Activated CD4-positive, alpha-beta T cell treated with anti-CD3 and anti-CD28 coated beads for 36 hours (primary cell): ENCODE results near the gene SLC23A3. TPM values are rescaled to one million over a fixed set of nuclear protein-coding genes. Genes with fewer than 3 reads are reported as not detected.

Experiments used
- ATAC-seq: fragments of 200-7000 bp; cut with Tn5 transposase; one replicate; pipeline ENCODE4 v1.10.0; 2021; ENCODE audit warnings: mild to moderate bottlenecking, moderate library complexity
- CTCF ChIA-PET: fragments of 350-600 bp; sonication (Branson Sonifier 250); formaldehyde crosslinking; loops from one replicate; lab custom pipeline; 2021; ENCODE audit warnings: antibody characterized with exemption; lab: Charles Lee
- POLR2A ChIA-PET: fragments of 350-600 bp; sonication (Branson Sonifier 250); formaldehyde crosslinking; loops from one replicate; lab custom pipeline; 2021; ENCODE audit warnings: antibody characterized with exemption, inconsistent platforms; lab: Charles Lee
- DNase-seq: peaks from one replicate; pipeline ENCODE4 v3.0.0-alpha.2; 2020
- H3K27ac Mint-ChIP-seq: one replicate; pipeline ENCODE4 v1.8.0; 2021; ENCODE audit warnings: mixed read lengths
- H3K27me3 Mint-ChIP-seq: one replicate; pipeline ENCODE4 v1.8.0; 2021; ENCODE audit warnings: mixed read lengths
- H3K36me3 Mint-ChIP-seq: one replicate; pipeline ENCODE4 v1.8.0; 2021; ENCODE audit warnings: low read depth, mixed read lengths
- H3K4me1 Mint-ChIP-seq: one replicate; pipeline ENCODE4 v1.8.0; 2021; ENCODE audit warnings: mixed read lengths
- H3K4me3 Mint-ChIP-seq: one replicate; pipeline ENCODE4 v1.8.0; 2021; ENCODE audit warnings: mild to moderate bottlenecking, moderate library complexity, mixed read lengths
- H3K9me3 Mint-ChIP-seq: one replicate; pipeline ENCODE4 v1.8.0; 2021; ENCODE audit warnings: low read depth, mixed read lengths
- intact Hi-C, 2 experiments: fragments of 100-400 bp; cut with DNase I in 1 of 2; cut with micrococcal nuclease in 1 of 2; formaldehyde crosslinking; loops; one replicate each; pipeline versions ENCODE4 v1.14.2 to v1.15.1; 2022 to 2024; cut with DNase I, micrococcal nuclease
- total RNA-seq, 2 experiments: library from RNA; stranded (reverse); gene quantifications; one replicate each; pipeline ENCODE4 v1.2.3, GENCODE V29; 2021

SLC23A3 gene
- total RNA-seq, 2 experiments from 2014 or later, result 1.2 to 1.9 TPM

GRCh38 chr2:219210886-219211362 is 41.1 kb upstream of the SLC23A3 start:
- intact Hi-C loops, result loop anchor here (1.0 kb wide), 2 partner anchors 40 to 51 kb away; partner anchors contain the start of gene NHEJ1 (in 2 of the 2)
- no peak overlapping the region for H3K27ac Mint-ChIP-seq
- CTCF ChIA-PET, result interaction anchor here (0.6 to 1.7 kb wide), 10 partner anchors 28 to 321 kb away, joined by 3 to 13 read pairs (median 4); partner anchors contain the start of genes CNPPD1, DNAJB2 and SLC23A3
- peaks cover 37% of the 10 kb centered on the region for H3K4me1 Mint-ChIP-seq
- no peaks in the 10 kb centered on the region for H3K9me3 Mint-ChIP-seq
- POLR2A ChIA-PET, result no interaction called here
- H3K36me3 Mint-ChIP-seq, result peaks cover 39% of the 10 kb centered on the region
- no peak for ATAC-seq
- no peaks in the 10 kb centered on the region for H3K27me3 Mint-ChIP-seq
- no peak overlapping the region for H3K4me3 Mint-ChIP-seq
- no peak for DNase-seq

DNA sequence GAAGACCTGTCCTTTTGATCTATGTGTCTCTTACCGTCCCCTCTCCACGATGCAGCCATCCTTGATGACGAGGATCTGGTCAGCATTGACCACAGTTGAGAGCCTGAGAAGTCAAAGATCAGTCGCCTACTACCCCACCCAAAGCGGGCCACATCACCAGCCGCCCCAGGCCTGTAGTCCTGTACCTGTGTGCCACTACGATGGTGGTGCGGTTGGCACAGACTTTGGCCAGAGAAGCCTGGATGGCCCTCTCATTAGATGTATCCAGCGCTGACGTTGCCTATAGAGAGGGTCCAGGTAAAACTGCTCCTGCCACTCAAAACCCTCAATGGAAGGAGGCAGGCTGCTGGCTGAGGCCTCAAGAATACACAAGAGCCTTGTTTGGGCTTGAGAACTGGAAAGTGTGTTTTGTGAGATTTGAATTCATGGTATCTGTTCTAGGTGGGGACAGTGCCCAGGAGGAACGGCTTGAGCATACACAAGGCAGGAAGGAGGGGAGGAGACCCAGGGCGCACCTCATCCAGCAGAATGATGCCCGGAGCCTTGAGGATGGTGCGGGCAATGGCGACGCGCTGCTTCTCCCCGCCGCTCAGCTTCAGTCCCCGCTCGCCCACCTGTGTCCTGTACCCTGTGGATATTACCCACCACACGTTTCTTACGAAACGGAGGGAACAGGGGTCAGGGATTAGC is 40.5 kb upstream of the SLC23A3 start:
- Mint-ChIP-seq H3K9me3 (no peaks in the 10 kb centered on the region), H3K27me3 (no peaks in the 10 kb centered on the region), H3K4me1 (peaks cover 37% of the 10 kb centered on the region), H3K27ac (peak overlapping the region; percentile 73), H3K36me3 (peaks cover 39% of the 10 kb centered on the region), H3K4me3 (no peak overlapping the region)
- intact Hi-C loops, result no loop called here
- DNase-seq (no peak), ATAC-seq (no peak)
- CTCF ChIA-PET, result interaction anchor here (0.8 to 1.7 kb wide), 2 partner anchors 38 to 69 kb away, joined by 3 to 4 read pairs; partner anchors contain the start of gene DNAJB2
- POLR2A ChIA-PET, result no interaction called here

DNA sequence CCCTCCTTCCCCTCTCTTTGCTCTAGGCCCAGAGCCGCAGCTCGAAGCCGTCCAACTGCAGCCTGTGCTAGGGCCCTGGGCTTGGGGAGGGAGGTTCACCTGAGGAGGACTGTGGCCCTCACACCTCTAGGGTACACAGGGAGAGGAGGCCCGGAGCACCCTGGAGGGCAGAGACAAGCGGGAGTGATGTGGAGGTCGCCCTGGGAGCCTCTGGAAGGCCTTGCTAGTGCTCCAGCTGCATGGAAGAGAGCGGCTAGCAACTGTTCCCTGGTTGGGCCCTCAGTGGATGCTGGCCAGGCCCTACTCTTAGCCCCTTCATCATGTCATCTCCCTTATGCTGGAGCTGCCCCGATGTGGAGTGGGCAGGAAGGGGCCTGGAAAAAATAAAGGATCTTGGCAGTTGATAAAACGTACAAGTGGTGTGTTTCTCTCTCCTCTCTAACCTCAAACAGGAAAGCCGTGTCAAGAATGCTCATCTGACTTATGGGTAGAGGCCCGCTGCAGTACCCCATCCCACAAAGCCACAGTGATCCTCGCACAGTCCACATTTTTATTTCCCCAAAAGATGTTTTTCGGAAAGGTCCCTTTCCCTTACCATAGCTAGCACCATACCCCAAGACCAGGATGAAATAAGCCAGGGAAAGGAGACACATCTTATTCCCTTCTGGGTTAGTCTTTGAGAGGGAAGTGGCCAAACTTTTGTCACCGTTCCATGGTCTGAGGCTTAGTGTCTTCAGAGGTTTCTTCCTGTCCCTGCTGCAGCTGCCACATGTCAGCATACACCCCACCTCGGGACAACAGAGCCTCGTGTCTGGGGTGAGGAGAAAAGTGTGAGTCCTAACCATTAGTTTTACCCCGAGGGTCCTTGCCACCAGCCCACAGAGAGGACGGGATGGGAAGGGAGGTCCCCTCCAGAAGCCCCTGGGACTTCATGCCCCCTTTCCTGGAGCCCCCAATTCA is 39.7 kb upstream of the SLC23A3 start:
- no peak overlapping the region for H3K4me3 Mint-ChIP-seq
- H3K4me1 Mint-ChIP-seq, result peaks cover 37% of the 10 kb centered on the region
- ChIA-PET POLR2A (interaction anchor here (0.9 kb wide), 1 partner anchor 9 kb away, joined by 3 read pairs; the partner anchor contains the start of gene ABCB6), CTCF (interaction anchor here (0.8 to 1.2 kb wide), 5 partner anchors 14 to 55 kb away, joined by 3 to 6 read pairs (median 4); no protein-coding TSS in a partner anchor)
- peaks cover 36% of the 10 kb centered on the region for H3K36me3 Mint-ChIP-seq
- no peaks in the 10 kb centered on the region for H3K27me3 Mint-ChIP-seq
- H3K9me3 Mint-ChIP-seq, result peaks cover under 1% of the 10 kb centered on the region
- peak overlapping the region; percentile 75 for H3K27ac Mint-ChIP-seq
- ATAC-seq, result no peak
- intact Hi-C loops, result loop anchor here in 1 of 2 experiments (5.0 kb wide), 1 partner anchor 333 kb away; the partner anchor contains the start of genes CHPF and TMEM198
- DNase-seq, result no peak

- H3K36me3 Mint-ChIP-seq, result peaks cover 30% of the 10 kb centered on the region
- H3K27me3 Mint-ChIP-seq, result no peaks in the 10 kb centered on the region
- DNase-seq (no peak), ATAC-seq (no peak)
- H3K9me3 Mint-ChIP-seq, result peaks cover 3% of the 10 kb centered on the region
- ChIA-PET CTCF (interaction anchor here (0.6 to 1.3 kb wide), 8 partner anchors 14 to 477 kb away, joined by 3 to 5 read pairs (median 4); partner anchors contain the start of genes ANKZF1 and ATG9A), POLR2A (no interaction called here)
- H3K4me3 Mint-ChIP-seq, result peak overlapping the region; percentile 86
- intact Hi-C loops, result loop anchor here (1.0 to 5.0 kb wide), 9 partner anchors 9 to 801 kb away; partner anchors contain the start of genes CHPF (in 1 of the 2), CNOT9 (in 1 of the 2), DNAJB2 (in 1 of the 2) and DNPEP (in 1 of the 2)
- peaks cover 37% of the 10 kb centered on the region for H3K4me1 Mint-ChIP-seq
- H3K27ac Mint-ChIP-seq, result peak overlapping the region; percentile 75
These were observed 38.3 kb upstream of the SLC23A3 start for GRCh38 chr2:219207884-219208740.

DNA sequence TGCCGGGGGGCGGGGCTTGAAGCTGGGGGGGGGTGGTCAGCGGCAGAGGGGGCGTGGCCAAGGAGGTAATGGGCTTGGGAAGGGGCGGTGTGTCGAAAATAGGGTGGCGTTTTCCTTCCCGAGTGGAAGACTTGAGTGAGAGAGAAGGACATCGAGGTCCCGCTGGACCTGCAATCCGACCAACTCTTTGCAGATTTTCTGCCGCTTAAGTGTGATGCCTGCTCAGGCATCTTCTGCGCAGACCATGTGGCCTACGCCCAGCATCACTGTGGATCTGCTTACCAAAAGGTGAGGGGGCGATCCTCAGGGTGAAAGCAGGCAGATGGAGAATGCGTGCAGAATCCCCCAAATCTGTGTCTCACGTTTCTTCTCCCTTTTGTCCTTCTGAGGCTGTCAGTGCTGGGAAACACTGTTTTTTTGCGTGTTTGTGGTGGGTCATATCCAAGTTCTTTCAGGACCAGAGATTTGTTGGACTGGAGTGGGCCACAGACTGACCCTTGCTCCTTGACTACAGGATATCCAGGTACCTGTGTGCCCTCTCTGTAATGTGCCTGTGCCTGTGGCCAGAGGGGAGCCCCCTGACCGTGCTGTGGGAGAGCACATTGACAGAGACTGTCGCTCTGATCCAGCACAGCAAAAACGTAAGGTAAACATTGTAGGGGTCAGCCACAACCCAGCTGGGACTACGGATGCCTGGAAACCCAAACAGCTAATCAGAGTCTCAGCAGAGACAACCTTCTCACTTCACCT is 37.5 kb upstream of the SLC23A3 start:
- ChIA-PET POLR2A (interaction anchor here (0.5 to 1.7 kb wide), 6 partner anchors 11 to 54 kb away, joined by 3 to 14 read pairs (median 7); partner anchors contain the start of genes ABCB6 and CNPPD1), CTCF (interaction anchor here (0.7 to 2.0 kb wide), 9 partner anchors 9 to 476 kb away, joined by 3 to 12 read pairs (median 5); partner anchors contain the start of genes CNPPD1 and NHEJ1)
- Mint-ChIP-seq H3K4me3 (peak overlapping the region; percentile 86), H3K36me3 (peaks cover 29% of the 10 kb centered on the region), H3K9me3 (peaks cover 3% of the 10 kb centered on the region), H3K27ac (peak overlapping the region; percentile 89), H3K4me1 (peaks cover 37% of the 10 kb centered on the region), H3K27me3 (no peaks in the 10 kb centered on the region)
- intact Hi-C loops, result loop anchor here (1.0 to 5.0 kb wide), 9 partner anchors 10 to 801 kb away; partner anchors contain the start of genes CHPF (in 1 of the 2), CNOT9 (in 1 of the 2), DNAJB2 (in 1 of the 2) and DNPEP (in 1 of the 2)
- no peak for DNase-seq
- no peak for ATAC-seq

GRCh38 chr2:219206328-219207133 is 36.7 kb upstream of the SLC23A3 start, which contains the start of gene ZFAND2B:
TSS of gene ZFAND2B (plus strand) at chr2:219206782. CDS start at chr2:219206988, 206 bp downstream.
- Mint-ChIP-seq H3K4me1 (peaks cover 34% of the 10 kb centered on the region), H3K27me3 (no peaks in the 10 kb centered on the region), H3K27ac (peak within 1 kb of the TSS; percentile 94), H3K9me3 (peaks cover 3% of the 10 kb centered on the region), H3K4me3 (peak within 1 kb of the TSS; percentile 86), H3K36me3 (peaks cover 26% of the 10 kb centered on the region)
- intact Hi-C loops, result loop anchor here (1.0 to 5.0 kb wide), 19 partner anchors 11 to 800 kb away; partner anchors contain the start of genes ANKZF1 (in 2 of the 2), ATG9A (in 2 of the 2), DNAJB2 (in 2 of the 2) and NHEJ1 (in 2 of the 2)
- ATAC-seq (peak; percentile 96), DNase-seq (peak; percentile 98)
- POLR2A ChIA-PET, result interaction anchor here (0.5 to 1.7 kb wide), 9 partner anchors 12 to 53 kb away, joined by 3 to 14 read pairs (median 6); partner anchors contain the start of genes ABCB6, ANKZF1, ATG9A and CNPPD1
- CTCF ChIA-PET, result interaction anchor here (0.6 to 2.0 kb wide), 18 partner anchors 9 to 308 kb away, joined by 3 to 12 read pairs (median 4); partner anchors contain the start of genes CNPPD1, GLB1L, NHEJ1 and SLC23A3

DNA sequence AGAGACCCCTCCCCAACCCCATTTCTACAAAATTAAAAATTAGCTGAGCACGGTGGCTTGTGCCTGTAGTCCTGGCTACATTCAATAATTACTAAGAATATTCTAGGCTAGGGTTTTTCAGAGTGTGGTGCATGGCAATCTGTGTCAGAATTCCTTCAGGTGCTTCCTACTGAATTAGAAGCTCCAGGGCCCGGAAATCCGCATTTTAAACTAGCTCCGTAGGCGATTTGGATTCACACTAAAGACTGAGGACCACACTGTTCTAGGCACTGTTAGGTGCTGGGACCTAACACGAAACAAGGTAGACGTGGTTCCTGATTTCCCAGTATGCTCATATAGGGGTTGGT is 36.1 kb upstream of the SLC23A3 start:
- no peak for DNase-seq
- H3K9me3 Mint-ChIP-seq, result peaks cover 5% of the 10 kb centered on the region
- no peak for ATAC-seq
- intact Hi-C loops, result loop anchor here (1.0 to 5.0 kb wide), 17 partner anchors 12 to 799 kb away; partner anchors contain the start of genes ANKZF1 (in 2 of the 2), ATG9A (in 2 of the 2), DNAJB2 (in 2 of the 2) and NHEJ1 (in 2 of the 2)
- H3K27me3 Mint-ChIP-seq, result no peaks in the 10 kb centered on the region
- POLR2A ChIA-PET, result interaction anchor here (0.6 to 1.7 kb wide), 8 partner anchors 13 to 164 kb away, joined by 3 to 14 read pairs (median 4); partner anchors contain the start of genes ABCB6, ANKZF1, ATG9A and CNPPD1
- H3K36me3 Mint-ChIP-seq, result peaks cover 22% of the 10 kb centered on the region
- H3K4me3 Mint-ChIP-seq, result peak overlapping the region; percentile 86
- CTCF ChIA-PET, result interaction anchor here (0.6 to 2.0 kb wide), 17 partner anchors 10 to 307 kb away, joined by 3 to 12 read pairs (median 5); partner anchors contain the start of genes CNPPD1, GLB1L, NHEJ1 and SLC23A3
- H3K27ac Mint-ChIP-seq, result peak overlapping the region; percentile 94
- peaks cover 33% of the 10 kb centered on the region for H3K4me1 Mint-ChIP-seq

- Mint-ChIP-seq H3K9me3 (peaks cover 6% of the 10 kb centered on the region), H3K4me1 (peaks cover 38% of the 10 kb centered on the region), H3K27ac (no peak overlapping the region), H3K4me3 (no peak overlapping the region), H3K27me3 (no peaks in the 10 kb centered on the region), H3K36me3 (peaks cover 20% of the 10 kb centered on the region)
- intact Hi-C loops, result loop anchor here in 1 of 2 experiments (5.0 kb wide), 1 partner anchor 337 kb away; the partner anchor contains the start of genes CHPF and TMEM198
- ATAC-seq (no peak), DNase-seq (no peak)
- CTCF ChIA-PET, result interaction anchor here (2.0 kb wide), 1 partner anchor 22 kb away, joined by 5 read pairs; no protein-coding TSS in a partner anchor
- POLR2A ChIA-PET, result interaction anchor here (0.8 kb wide), 1 partner anchor 34 kb away, joined by 3 read pairs; no protein-coding TSS in a partner anchor
These were observed 35.3 kb upstream of the SLC23A3 start for GRCh38 chr2:219205165-219205538.
